Loucy (cell line): ENCODE results near the gene CRYBA1.

Source experiments
- CTCF ChIP-seq: fragments of 200-600 bp; sonication (generic); conservative IDR thresholded peaks from 2 replicates; pipeline ENCODE4 v1.5.1; 2014; ENCODE audit warnings: mild to moderate bottlenecking, antibody characterized with exemption, low read length
- EZH2phosphoT487 ChIP-seq: fragments of 200-600 bp; IDR thresholded peaks from 2 replicates; pipeline ENCODE4 v1.6.1; 2018; ENCODE audit warnings: antibody characterized with exemption, mild to moderate bottlenecking, moderate library complexity, borderline replicate concordance

- TF ChIP-seq CTCF (no peak), EZH2phosphoT487 (no peak)
Measured at GRCh38 chr17:29250666-29251065, 4.0 kb downstream of the CRYBA1 start.
